K562 (cell line): Measurements from ENCODE around the gene RNF19B. TPM values are rescaled to one million over a fixed set of nuclear protein-coding genes. Genes with fewer than 3 reads are reported as not detected.

ENCODE experiments used
- MTA3 ChIP-seq: fragments of 450-650 bp; formaldehyde crosslinking; IDR thresholded peaks from 2 replicates; pipeline ENCODE4 v1.6.1; 2017; ENCODE audit warnings: mild to moderate bottlenecking, borderline replicate concordance
- TAF15 ChIP-seq: fragments of 200-400 bp; formaldehyde crosslinking; IDR thresholded peaks from 2 replicates; pipeline ENCODE4 v1.6.1; 2017; ENCODE audit warnings: mild to moderate bottlenecking, low read depth, low read length, moderate library complexity
- ZNF699 ChIP-seq: fragments of 250-450 bp; sonication (Bioruptor Pico); IDR thresholded peaks from 2 replicates; pipeline ENCODE4 v1.8.0; 2021; ENCODE audit warnings: mild to moderate bottlenecking, moderate library complexity; ENCODE audit not compliant: insufficient replicate concordance
- polyA plus RNA-seq, 8 experiments: library from polyadenylated mRNA; depleted of rRNA in 4 of 8; stranded (reverse) in 5 of 8; unstranded in 3 of 8; fragments of >200 nt; fragmentation: Nextera tagmentation in 2 of 8; fragmentation: Illumina TruSeq in 1 of 8; extraction: Ambion mirVana in 2 of 8; extraction: Trizol in 1 of 8; gene quantifications; 2 replicates each; pipeline versions ENCODE4 v1.2.1 to v1.2.3, GENCODE V29; 2011 to 2014; ENCODE audit warnings: inconsistent platforms in 1 of 8, missing spikeins in 1 of 8
- total RNA-seq, 7 experiments: library from RNA; depleted of rRNA in 6 of 7; stranded (reverse); fragments of >200 nt in 6 of 7; fragmentation: Illumina TruSeq in 2 of 7; extraction: Trizol in 2 of 7; gene quantifications; 2 replicates each; pipeline versions ENCODE4 v1.2.1 to v1.2.3, GENCODE V29; 2011 to 2021; ENCODE audit warnings: low replicate concordance in 1 of 7
- TF ChIP-seq, protein P1 (sequence below): sonication (generic); formaldehyde crosslinking; IDR thresholded peaks from 2 replicates; pipeline ENCODE4 v1.8.0; 2022; ENCODE audit warnings: missing genetic modification reagents, mild to moderate bottlenecking, borderline replicate concordance
- TF ChIP-seq, protein P2 (sequence below): sonication (generic); formaldehyde crosslinking; IDR thresholded peaks from 2 replicates; pipeline ENCODE4 v1.9.0; 2022; ENCODE audit warnings: mild to moderate bottlenecking, missing genetic modification reagents
- TF ChIP-seq, protein P3 (sequence below): sonication (generic); formaldehyde crosslinking; IDR thresholded peaks from 2 replicates; pipeline ENCODE4 v1.8.1; 2023; ENCODE audit warnings: mild to moderate bottlenecking, missing genetic modification reagents
- TF ChIP-seq, protein P4 (sequence below): sonication (generic); formaldehyde crosslinking; IDR thresholded peaks from 2 replicates; pipeline ENCODE4 v1.4.0; 2020; ENCODE audit warnings: mild to moderate bottlenecking, missing genetic modification reagents

The RNF19B gene
- total and polyA plus RNA-seq, 9 of the 15 experiments (the other 6 are each of a cell fraction or from before 2014, with no cell fraction given) = 2.6 to 14.9 (median 10.1) TPM

DNA sequence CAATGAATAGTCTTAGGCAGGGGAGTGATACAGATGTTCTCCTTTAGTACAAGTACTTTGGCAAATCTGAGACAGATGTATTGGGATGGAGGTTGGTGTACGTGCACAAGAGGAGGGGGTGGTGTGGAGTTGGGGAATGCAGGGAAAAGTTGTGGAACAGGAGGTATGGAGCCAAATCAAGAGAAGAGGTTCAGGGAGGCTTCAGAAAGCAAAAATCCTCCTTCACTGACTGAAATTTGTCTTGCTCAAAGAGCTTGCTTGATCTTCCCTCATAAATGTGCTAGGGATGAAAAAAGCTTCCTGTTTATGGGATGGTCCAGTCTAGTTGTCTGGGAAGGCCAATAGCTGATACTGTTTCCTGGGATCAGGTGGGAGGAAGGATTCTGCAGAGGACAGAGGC is 5.8 kb downstream of the RNF19B start (continued):
- TF ChIP-seq, protein P1, sequence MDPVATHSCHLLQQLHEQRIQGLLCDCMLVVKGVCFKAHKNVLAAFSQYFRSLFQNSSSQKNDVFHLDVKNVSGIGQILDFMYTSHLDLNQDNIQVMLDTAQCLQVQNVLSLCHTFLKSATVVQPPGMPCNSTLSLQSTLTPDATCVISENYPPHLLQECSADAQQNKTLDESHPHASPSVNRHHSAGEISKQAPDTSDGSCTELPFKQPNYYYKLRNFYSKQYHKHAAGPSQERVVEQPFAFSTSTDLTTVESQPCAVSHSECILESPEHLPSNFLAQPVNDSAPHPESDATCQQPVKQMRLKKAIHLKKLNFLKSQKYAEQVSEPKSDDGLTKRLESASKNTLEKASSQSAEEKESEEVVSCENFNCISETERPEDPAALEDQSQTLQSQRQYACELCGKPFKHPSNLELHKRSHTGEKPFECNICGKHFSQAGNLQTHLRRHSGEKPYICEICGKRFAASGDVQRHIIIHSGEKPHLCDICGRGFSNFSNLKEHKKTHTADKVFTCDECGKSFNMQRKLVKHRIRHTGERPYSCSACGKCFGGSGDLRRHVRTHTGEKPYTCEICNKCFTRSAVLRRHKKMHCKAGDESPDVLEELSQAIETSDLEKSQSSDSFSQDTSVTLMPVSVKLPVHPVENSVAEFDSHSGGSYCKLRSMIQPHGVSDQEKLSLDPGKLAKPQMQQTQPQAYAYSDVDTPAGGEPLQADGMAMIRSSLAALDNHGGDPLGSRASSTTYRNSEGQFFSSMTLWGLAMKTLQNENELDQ (CRISPR knock-in tag) = no peak
- TF ChIP-seq, protein P2, sequence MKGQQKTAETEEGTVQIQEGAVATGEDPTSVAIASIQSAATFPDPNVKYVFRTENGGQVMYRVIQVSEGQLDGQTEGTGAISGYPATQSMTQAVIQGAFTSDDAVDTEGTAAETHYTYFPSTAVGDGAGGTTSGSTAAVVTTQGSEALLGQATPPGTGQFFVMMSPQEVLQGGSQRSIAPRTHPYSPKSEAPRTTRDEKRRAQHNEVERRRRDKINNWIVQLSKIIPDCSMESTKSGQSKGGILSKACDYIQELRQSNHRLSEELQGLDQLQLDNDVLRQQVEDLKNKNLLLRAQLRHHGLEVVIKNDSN (CRISPR knock-in tag) = no peak
- TF ChIP-seq ZNF699 (CRISPR knock-in tag) (no peak), MTA3 (no peak), TAF15 (no peak)
- TF ChIP-seq, protein P3, sequence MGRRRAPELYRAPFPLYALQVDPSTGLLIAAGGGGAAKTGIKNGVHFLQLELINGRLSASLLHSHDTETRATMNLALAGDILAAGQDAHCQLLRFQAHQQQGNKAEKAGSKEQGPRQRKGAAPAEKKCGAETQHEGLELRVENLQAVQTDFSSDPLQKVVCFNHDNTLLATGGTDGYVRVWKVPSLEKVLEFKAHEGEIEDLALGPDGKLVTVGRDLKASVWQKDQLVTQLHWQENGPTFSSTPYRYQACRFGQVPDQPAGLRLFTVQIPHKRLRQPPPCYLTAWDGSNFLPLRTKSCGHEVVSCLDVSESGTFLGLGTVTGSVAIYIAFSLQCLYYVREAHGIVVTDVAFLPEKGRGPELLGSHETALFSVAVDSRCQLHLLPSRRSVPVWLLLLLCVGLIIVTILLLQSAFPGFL (CRISPR knock-in tag) = no peak
- TF ChIP-seq, protein P4, sequence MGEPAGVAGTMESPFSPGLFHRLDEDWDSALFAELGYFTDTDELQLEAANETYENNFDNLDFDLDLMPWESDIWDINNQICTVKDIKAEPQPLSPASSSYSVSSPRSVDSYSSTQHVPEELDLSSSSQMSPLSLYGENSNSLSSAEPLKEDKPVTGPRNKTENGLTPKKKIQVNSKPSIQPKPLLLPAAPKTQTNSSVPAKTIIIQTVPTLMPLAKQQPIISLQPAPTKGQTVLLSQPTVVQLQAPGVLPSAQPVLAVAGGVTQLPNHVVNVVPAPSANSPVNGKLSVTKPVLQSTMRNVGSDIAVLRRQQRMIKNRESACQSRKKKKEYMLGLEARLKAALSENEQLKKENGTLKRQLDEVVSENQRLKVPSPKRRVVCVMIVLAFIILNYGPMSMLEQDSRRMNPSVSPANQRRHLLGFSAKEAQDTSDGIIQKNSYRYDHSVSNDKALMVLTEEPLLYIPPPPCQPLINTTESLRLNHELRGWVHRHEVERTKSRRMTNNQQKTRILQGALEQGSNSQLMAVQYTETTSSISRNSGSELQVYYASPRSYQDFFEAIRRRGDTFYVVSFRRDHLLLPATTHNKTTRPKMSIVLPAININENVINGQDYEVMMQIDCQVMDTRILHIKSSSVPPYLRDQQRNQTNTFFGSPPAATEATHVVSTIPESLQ = no peak
